ENCODE data around the gene RGS7. TPM values are rescaled to one million over a fixed set of nuclear protein-coding genes. Genes with fewer than 3 reads are reported as not detected.
"Not testable (repeated sequence)": the region's sequence is repeated elsewhere in the genome, so short reads cannot be mapped to it uniquely, and the experiment has no call there.

Gene RGS7
- total and polyA plus RNA-seq, 7 donors = 0.04 TPM; not detected in 6

DNA sequence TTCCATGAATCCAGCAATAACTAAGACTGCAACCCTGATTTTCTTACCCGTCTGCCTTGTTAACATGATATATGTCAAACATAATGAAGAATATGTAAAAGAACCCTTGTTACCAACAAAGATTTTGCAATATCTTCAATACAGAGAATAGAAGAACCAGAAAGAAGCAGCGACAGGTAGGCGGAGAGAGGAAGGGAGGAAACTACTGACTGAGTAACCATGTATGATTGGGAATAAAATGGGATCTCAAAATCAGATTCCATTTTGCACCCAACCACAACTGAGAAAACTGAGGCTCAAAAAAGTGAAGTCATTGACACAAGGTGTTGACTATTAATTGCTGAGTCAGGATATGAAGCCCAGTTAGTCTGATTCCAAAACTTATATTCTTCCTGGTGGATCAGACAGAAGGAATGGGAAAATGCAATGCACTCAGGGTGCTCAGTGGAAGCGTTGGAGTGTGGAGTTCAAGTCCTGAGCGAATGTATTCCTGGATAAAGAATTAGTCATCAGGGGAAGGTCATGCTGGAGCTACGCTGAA lies 451.7 kb downstream of the RGS7 start:
- Histone ChIP-seq H3K27ac (no peak overlapping the region), H3K4me1 (no peaks in the 10 kb centered on the region), H3K36me3 (ENCODE audit: insufficient read depth in 1 of 2, low read depth in 1 of 2) (no peaks in the 10 kb centered on the region), H3K27me3 (ENCODE audit: insufficient read depth in 3 of 3, low read length in 2 of 3) (no peaks in the 10 kb centered on the region), H3K9me3 (no peaks in the 10 kb centered on the region), H3K4me3 (no peak overlapping the region)
- no peak for ATAC-seq
- intact Hi-C loops (cut with DNase I) = no loop called here
- WGBS, 3 donors = 87 to 90% (median 87%) methylated on average over 6 of the region's 6 CpGs
- TF ChIP-seq, protein P1, sequence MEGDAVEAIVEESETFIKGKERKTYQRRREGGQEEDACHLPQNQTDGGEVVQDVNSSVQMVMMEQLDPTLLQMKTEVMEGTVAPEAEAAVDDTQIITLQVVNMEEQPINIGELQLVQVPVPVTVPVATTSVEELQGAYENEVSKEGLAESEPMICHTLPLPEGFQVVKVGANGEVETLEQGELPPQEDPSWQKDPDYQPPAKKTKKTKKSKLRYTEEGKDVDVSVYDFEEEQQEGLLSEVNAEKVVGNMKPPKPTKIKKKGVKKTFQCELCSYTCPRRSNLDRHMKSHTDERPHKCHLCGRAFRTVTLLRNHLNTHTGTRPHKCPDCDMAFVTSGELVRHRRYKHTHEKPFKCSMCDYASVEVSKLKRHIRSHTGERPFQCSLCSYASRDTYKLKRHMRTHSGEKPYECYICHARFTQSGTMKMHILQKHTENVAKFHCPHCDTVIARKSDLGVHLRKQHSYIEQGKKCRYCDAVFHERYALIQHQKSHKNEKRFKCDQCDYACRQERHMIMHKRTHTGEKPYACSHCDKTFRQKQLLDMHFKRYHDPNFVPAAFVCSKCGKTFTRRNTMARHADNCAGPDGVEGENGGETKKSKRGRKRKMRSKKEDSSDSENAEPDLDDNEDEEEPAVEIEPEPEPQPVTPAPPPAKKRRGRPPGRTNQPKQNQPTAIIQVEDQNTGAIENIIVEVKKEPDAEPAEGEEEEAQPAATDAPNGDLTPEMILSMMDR (IDR thresholded peaks at IDR 0.05) = no peak
- no peak for DNase-seq

DNA sequence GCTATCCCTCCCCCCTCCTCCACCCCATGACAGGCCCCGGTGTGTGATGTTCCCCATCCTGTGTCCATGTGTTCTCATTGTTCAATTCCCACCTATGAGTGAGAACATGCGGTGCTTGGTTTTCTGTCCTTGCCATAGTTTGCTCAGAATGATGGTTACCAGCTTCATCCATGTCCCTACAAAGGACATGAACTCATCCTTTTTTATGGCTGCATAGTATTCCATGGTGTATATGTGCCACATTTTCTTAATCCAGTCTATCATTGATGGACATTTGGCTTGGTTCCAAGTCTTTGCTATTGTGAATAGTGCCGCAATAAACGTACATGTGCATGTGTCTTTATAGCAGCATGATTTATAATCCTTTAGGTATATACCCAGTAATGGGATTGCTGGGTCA lies 461.6 kb downstream of the RGS7 start:
- H3K27me3 ChIP-seq (ENCODE audit: insufficient read depth in 3 of 3, low read length in 2 of 3); H3K27ac ChIP-seq; intact Hi-C loops (cut with DNase I); ATAC-seq; H3K9me3 ChIP-seq; H3K36me3 ChIP-seq (ENCODE audit: insufficient read depth in 1 of 2, low read depth in 1 of 2); DNase-seq; H3K4me1 ChIP-seq; H3K4me3 ChIP-seq: not testable (repeated sequence)
- WGBS, 3 donors = 84 to 96% (median 90%) methylated on average over 4 of the region's 4 CpGs

DNA sequence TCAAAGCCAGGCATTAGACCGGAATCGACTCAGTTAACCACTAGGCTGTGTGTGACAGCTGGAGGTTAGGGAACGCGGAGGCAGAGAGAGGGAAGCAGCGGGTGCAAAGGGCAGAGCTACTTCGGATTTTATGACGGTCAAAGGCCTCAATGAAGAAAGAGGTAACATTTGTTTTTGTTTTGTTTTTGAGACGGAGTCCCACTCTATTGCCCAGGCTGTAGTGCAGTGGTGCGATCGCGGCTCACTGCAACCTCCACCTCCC lies 468.3 kb downstream of the RGS7 start:
- DNase-seq (no peak), ATAC-seq (no peak)
- Histone ChIP-seq H3K27ac (no peak overlapping the region), H3K27me3 (ENCODE audit: insufficient read depth in 3 of 3, low read length in 2 of 3) (no peaks in the 10 kb centered on the region), H3K4me3 (no peak overlapping the region), H3K9me3 (no peaks in the 10 kb centered on the region), H3K36me3 (ENCODE audit: insufficient read depth in 1 of 2, low read depth in 1 of 2) (no peaks in the 10 kb centered on the region), H3K4me1 (no peaks in the 10 kb centered on the region)
- TF ChIP-seq, protein P1 (IDR thresholded peaks at IDR 0.05) = no peak
- intact Hi-C loops (cut with DNase I) = no loop called here
- WGBS, 3 donors = 93 to 94% (median 94%) methylated on average over 11 of the region's 11 CpGs

DNA sequence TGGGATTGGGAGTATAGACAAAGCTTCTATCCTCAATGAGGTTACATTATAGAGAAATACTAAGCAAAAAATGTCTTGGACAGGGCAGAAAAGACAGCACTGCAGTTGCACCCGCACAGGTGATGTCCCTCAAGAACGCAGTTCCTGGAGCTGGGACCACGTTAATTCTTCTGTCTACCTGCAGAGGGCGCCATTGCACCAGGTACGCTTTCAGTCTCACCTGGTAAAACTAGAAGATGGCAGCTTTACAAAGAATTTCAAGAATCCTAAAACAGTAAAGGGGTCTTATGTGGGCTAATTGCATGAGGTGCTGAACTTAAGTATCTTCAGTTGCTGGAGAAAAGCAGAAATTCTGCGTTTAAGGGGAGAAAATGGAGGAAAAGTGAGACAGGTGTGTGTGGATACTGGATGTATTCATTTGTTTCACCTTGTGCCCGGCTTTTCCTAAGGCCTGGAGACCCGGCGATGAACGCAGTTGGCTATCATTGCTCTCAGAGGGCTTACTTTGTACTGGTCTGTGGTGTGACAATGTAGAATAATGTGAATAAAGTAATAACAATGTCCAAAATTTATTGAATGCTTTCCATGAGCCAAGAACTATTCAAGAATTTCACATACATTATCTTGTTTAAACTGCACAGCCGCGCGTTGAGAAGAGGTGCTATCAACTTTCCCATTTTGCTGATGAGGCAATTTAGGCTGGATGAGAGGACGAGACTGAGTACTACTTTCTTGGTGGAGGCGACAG lies 468.8 kb downstream of the RGS7 start:
- Histone ChIP-seq H3K36me3 (ENCODE audit: insufficient read depth in 1 of 2, low read depth in 1 of 2) (no peaks in the 10 kb centered on the region), H3K27ac (no peak overlapping the region), H3K4me3 (no peak overlapping the region), H3K4me1 (no peaks in the 10 kb centered on the region), H3K27me3 (ENCODE audit: insufficient read depth in 3 of 3, low read length in 2 of 3) (no peaks in the 10 kb centered on the region), H3K9me3 (no peaks in the 10 kb centered on the region)
- intact Hi-C loops (cut with DNase I) = no loop called here
- DNase-seq = no peak
- TF ChIP-seq, protein P1 (IDR thresholded peaks at IDR 0.05) = no peak
- ATAC-seq = no peak
- 58 to 60% (median 59%) methylated on average over 15 of the region's 15 CpGs for WGBS, 3 donors

DNA sequence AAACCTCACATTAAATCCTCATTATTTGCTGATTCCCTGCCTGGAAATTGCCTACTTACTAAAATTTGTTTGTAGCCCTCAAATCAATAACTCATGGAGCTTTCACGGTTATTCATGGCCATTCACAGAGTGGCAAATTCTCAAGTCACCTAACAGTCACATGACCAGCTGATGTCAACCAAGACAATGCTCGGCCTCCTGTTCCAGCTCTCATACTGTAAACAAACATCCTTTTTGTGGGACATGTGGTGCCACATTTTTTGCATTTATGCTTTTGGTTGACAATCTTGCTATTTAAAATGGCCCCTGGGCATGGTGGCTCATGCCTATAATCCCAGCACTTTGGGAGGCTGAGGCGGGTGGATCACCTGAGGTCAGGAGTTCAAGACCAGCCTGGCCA lies 473.5 kb downstream of the RGS7 start:
- Histone ChIP-seq H3K9me3 (no peaks in the 10 kb centered on the region), H3K36me3 (ENCODE audit: insufficient read depth in 1 of 2, low read depth in 1 of 2) (no peaks in the 10 kb centered on the region), H3K4me3 (no peak overlapping the region), H3K27me3 (ENCODE audit: insufficient read depth in 3 of 3, low read length in 2 of 3) (no peaks in the 10 kb centered on the region), H3K4me1 (no peaks in the 10 kb centered on the region), H3K27ac (no peak overlapping the region)
- ATAC-seq = no peak
- WGBS, 3 donors = 85 to 94% (median 85%) methylated on average over 2 to 3 of the region's 3 CpGs
- DNase-seq = no peak
- TF ChIP-seq, protein P1 (IDR thresholded peaks at IDR 0.05) = no peak
- intact Hi-C loops (cut with DNase I) = no loop called here

DNA sequence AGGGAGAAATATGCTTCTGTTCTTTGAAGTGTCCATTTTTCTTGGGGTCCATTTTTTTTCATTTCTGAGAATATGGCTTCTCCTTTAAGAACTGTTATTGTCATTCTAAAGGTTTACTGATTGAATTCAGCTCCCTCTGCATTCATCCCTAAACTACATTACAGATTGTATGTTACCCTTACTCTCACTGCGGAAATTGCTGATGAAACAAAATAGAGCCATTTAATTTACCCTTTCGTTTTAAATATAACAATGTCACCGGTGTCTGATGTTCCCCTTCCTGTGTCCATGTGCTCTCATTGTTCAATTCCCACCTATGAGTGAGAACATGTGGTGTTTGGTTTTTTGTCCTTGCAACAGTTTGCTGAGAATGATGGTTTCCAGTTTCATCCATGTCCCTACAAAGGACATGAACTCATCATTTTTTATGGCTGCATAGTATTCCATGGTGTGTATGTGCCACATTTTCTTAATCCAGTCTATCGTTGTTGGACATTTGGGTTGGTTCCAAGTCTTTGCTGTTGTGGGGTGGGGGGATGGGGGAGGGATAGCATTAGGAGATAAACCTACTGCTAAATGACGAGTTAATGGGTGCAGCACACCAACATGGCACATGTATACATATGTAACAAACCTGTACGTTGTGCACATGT lies 474.2 kb downstream of the RGS7 start:
- H3K9me3 ChIP-seq; H3K4me1 ChIP-seq; H3K36me3 ChIP-seq (ENCODE audit: insufficient read depth in 1 of 2, low read depth in 1 of 2); ATAC-seq; intact Hi-C loops (cut with DNase I); H3K4me3 ChIP-seq; H3K27ac ChIP-seq; DNase-seq; H3K27me3 ChIP-seq (ENCODE audit: insufficient read depth in 3 of 3, low read length in 2 of 3): not testable (repeated sequence)
- 89 to 96% (median 93%) methylated on average over 6 of the region's 6 CpGs for WGBS, 3 donors

All from psoas muscle (tissue), 8 donors.